Fibroblast of skin of right biceps (primary cell): Measurements from ENCODE around the gene CD80.

Source experiments
- DNase-seq: peaks from one replicate; pipeline ENCODE4 v3.0.0-alpha.2; 2013

CD80 gene

GRCh38 chr3:119542168-119542767 lies 17.1 kb downstream of the CD80 start:
- DNase-seq: no peak

- no peak for DNase-seq
Observed at GRCh38 chr3:119541547-119541946, 17.9 kb downstream of the CD80 start.

- DNase-seq: no peak
Observed at GRCh38 chr3:119538772-119539171, 20.6 kb downstream of the CD80 start.

DNA sequence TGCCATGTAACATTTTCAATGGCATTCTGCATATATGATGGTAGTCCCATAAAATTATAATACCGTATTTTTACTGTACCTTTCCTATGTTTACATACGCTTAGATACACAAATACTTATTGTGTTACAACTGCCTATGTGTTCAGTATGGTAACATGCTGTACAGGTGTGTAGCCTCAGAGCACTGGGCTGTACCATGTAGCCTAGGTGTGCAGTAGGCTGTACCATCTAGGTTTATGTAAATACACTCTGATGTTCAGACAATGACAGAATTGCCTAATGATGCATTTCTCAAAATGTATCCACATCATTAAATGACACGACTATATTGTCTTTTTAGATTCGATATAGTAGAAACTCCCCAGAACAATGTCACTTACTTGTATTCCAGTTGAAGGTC lies 22.7 kb downstream of the CD80 start:
- DNase-seq: no peak

- no peak for DNase-seq
Observed at GRCh38 chr3:119534296-119534695, 25.1 kb downstream of the CD80 start.

DNA sequence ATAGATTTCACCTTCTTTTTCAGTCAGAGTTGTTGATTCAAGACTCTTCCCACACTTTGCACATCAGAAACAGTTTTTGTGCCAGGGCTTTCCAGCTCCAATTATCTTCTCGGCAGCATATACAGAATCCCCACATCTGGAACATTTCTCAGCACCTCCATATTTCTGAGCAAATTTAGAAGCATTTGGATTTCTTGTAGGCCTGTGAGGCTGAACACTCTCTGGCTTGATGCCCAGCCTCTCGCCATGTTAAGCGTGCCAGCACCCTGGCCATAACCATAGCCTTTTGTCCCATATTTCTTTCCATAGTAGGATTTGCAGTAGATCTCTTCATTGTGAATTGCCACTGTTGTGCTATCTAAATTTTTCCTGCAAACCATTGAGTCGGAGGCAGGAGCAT lies 28.3 kb downstream of the CD80 start:
- no peak for DNase-seq

DNA sequence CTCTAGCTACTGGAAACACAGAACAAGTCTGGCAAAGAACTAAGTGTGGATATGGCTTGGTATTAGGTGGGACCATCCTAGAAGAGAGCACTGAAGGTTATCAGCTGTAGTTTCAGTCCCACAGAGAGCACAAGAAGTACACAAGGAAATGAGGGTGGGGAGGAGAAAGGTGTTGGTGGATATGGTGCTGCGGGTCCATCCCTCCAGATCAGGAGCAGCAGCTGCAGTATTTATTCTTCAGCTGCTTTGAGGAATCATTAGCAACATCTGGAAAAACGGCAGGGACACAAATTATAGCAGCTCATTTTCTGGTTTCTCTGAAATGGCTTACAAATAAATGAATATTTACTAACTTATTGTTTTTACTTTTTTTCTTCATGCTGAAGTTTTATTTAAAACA lies 29.0 kb downstream of the CD80 start:
- no peak for DNase-seq

DNA sequence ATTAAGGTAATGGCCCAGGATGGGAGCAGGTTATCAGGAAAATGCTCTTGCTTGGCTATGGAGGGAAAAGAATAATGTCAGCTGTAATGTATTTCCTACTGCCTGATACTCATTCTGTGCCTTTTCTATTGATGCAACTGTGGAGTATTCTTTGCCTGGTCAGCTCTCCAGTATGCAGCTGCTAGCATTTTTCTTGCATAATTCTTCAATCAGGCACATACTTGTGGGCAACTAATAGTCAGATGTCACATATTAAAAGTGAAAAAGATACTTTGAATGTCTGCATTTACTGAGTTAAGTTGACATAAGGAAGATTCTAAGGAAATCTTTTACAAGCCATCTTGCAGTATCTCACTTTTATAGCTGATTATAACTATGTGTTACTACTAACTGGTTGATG lies 29.5 kb downstream of the CD80 start:
- DNase-seq: peak; percentile 69

- DNase-seq: no peak
Observed at GRCh38 chr3:119527714-119528113, 31.7 kb downstream of the CD80 start.

DNA sequence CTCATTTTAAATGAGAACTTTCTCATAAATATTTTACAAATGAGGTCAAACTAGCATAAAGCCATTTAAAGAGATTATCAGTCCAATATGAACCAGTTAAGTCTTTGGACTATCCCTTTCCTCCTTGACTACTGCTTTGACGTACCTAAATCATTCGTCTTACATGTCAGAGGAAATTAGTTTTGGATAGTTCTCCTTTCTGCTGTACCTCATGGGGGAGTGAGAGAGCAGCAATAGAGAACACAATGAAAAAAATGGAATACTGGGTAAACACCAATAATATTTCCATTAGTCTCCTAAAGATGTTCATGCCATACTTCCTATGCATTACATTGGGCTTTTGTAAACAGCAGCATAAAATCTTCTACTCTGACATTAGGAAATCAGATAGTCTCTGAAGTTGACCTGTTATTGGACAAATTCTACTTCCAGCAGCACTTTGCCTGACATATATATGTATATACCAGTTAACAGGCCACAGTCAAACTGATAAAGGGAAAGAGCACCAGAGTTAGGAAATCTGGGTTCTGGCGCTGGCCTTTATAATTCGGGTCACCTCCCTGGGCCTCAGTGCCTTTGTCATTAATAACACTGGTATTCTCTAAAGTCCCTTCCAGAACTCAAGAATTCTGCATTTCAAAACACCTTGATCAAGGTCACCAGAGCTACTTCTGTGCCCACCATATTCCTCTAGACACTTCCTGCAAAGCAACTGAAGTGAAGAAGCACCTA lies 34.3 kb downstream of the CD80 start:
- peak; percentile 8 for DNase-seq

DNA sequence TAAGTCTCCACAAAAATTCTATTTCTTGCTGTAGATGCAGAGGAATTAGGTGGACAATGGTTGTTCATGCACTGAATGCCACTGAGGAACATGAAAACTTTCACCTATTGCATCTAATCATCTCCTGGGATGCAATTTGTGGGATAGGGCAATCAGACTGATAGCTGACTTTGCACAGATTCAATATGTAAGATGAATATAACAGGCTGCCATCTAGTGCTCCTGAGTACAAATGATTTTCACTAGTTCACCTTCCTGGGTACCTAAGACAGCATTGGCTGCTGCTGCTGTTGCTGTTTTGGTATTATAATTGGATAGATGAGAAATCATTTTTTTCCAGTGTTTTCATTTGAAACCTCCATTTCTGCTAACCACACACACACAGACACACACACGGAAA lies 41.4 kb downstream of the CD80 start:
- no peak for DNase-seq

DNA sequence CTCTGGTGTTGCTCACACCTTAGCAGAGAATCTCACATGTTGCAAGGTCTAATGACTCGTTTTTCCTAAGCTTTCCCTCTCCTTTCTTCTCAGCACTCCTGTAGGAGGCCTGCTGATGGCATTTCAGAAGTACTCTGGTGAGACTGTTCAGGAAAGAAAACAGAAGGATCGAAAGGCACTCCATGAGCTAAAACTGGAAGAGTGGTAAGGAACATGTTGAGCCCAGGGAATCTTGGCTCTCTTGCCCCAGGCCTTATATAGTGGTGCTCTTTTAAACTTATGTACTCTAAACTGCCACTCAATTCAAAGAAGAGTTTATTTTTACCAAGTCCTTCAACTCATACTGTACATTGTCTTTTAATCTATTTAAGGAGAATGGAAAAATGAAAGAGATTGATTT lies 42.3 kb downstream of the CD80 start:
- DNase-seq: no peak

DNA sequence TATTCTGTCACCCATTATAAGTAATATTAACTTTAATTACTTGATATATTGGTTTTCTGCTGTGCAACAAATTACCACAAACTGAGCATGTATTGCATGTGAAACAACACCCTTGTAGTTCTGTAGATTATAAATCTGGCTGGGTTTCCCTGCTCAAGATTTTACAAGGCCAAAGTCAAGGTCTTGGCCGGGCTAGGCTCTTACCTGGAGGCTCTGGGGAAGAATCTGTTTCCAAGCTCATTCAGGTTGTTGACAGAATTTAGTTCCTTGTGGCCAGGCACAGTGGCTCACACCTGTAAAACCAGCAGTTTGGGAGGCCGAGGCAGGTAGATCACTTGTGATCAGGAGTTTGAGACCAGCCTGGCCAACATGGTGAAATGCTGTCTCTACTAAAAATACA lies 44.8 kb downstream of the CD80 start:
- no peak for DNase-seq

- DNase-seq: no peak
Observed at GRCh38 chr3:119510690-119511089, 48.7 kb downstream of the CD80 start.

- no peak for DNase-seq
Observed at GRCh38 chr3:119508172-119508845, 51.1 kb downstream of the CD80 start.

- no peak for DNase-seq
Observed at GRCh38 chr3:119507404-119507803, 52.0 kb downstream of the CD80 start.

DNA sequence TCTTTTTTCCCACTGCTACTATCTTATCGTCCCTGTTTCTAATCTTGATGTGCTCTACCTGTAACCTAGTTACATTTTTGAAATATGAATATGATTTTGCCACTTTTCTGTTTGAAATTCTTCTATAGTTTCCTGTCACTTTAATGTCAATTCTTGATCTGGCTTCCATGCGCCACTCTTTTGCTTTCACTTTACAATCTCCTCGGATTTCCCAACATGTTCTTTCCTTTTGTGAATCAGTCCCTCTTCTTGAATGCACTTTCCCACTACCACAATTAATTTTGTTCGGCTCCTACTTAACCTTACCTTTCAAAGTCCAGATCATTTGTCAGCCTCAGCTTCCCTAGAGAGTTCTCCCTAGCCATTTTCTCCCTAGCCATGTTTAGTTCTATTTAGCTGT lies 52.8 kb downstream of the CD80 start:
- no peak for DNase-seq

DNA sequence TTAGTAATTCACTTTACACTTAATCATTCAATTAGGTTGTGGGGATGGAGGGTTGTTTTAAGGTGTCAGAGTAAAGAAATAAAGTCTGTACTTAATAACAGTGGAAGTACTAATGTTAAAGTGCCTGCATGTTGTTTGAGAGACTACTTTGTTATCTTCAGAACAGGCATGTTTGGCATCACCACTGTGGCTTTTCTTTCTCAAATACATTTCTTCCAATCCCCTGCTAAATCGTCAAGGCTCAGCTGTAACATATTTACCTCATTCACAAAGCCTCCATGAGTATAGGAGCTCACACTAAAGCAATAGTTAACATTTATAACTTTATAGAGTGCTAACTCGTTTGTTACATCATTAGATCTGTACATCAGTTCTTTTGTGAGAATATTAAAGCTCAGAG lies 58.5 kb downstream of the CD80 start:
- DNase-seq: no peak

DNA sequence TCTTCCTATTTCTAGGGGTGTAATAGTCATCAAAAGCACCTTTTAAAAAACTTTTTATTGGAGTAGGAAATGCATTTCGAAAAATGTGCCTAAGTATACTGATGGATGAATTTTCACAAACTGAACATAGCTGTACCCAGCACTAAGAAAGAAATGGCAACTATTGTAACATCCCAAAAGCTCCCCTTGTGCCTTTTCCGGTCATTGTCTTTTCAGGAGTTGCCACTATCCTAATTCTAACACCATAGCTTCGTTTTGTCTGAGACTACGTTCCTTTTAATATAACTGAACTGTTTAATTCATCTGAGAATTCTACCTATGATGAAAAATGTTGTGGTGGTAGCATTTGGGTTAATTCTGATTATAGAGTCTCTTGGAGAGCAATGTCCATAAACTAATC lies 59.1 kb downstream of the CD80 start:
- DNase-seq: no peak

DNA sequence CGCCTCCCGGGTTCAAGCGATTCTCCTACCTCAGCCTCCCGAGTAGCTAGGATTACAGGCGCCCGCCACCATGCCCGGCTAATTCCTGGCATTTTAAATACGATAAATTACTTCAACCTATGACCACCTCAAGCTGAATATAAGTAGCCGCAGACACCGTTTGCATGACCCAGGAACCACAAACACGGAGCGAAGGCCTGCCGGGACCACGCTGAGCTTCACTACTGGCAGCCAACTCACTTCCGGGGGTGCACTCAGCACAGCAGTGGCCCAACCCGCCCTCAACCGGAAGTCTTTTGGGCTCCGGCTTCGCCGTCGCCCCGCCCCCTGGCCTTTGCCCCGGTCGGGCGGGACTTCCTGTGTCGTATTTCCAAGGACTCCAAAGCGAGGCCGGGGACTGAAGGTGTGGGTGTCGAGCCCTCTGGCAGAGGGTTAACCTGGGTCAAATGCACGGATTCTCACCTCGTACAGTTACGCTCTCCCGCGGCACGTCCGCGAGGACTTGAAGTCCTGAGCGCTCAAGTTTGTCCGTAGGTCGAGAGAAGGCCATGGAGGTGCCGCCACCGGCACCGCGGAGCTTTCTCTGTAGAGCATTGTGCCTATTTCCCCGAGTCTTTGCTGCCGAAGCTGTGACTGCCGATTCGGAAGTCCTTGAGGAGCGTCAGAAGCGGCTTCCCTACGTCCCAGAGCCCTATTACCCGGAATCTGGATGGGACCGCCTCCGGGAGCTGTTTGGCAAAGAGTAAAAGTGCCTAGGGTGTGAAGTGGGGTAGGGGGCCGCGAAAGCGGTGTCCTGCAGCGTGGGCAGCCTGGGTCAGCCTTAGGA lies 61.0 kb downstream of the CD80 start, which contains the start of gene TIMMDC1:
TIMMDC1 (plus strand) TSS at position 362 of the 826 bp plus-strand sequence; CDS start at position 549, 187 bp downstream.
- DNase-seq: peak; percentile 97

DNA sequence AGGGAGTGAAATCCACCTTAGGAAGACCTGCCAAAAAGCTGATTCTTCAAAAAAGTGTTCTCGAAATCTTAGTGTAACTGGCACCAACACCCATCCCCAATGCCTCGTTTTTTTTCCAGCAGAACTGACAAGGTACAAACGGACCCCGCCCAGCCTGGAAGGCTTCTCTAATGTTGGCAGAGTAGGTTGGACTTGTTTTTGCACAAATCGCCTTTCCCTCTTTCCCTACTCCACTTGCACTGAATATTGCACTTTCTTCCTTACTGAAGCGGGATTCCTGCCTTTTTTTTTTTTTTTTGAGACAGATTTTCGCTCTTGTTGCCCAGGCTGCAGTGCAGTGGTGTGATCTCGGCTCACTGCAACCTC lies 61.6 kb downstream of the CD80 start:
- peak; percentile 14 for DNase-seq

DNA sequence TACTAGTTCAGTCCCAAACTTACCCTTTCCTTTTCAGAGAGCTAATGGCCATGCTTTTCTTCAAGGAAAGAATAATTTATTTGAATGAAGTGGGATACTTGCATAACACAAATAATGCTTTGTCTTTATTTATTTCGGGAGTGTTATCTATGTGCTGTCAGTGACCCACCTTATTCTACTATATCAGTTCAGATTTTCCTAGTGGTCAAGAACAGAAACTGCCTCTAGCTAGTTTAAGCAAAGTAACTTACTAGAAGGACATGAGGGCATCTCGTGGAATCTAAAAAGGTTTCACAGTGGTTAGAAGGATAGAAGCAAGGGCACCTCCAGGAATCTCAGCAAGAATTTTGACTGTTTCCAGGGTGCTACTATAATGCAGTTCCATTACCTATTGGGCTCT lies 64.8 kb downstream of the CD80 start:
- no peak for DNase-seq

- DNase-seq: no peak
Observed at GRCh38 chr3:119492810-119493209, 66.6 kb downstream of the CD80 start.
